KMS-11 (cell line): ENCODE data around the gene SPON1.

ENCODE experiments used
- H2AFZ ChIP-seq: fragments of 200-600 bp; sonication (generic); 2 replicates; pipeline ENCODE4 v1.6.1; 2016; ENCODE audit warnings: antibody characterized with exemption, mixed run types, low read depth
- H3K27ac ChIP-seq: fragments of 200-600 bp; sonication (generic); 2 replicates; pipeline ENCODE4 v1.6.1; 2016; ENCODE audit warnings: mild to moderate bottlenecking, mixed run types
- H3K27me3 ChIP-seq: fragments of 200-600 bp; sonication (generic); 2 replicates; pipeline ENCODE4 v1.6.1; 2017; ENCODE audit warnings: mild to moderate bottlenecking, low read depth, mixed run types, moderate library complexity; ENCODE audit not compliant: insufficient read depth
- H3K36me3 ChIP-seq: fragments of 200-600 bp; sonication (generic); 2 replicates; pipeline ENCODE4 v1.6.1; 2017; ENCODE audit warnings: mild to moderate bottlenecking, mixed run types; ENCODE audit not compliant: insufficient read depth
- H3K4me1 ChIP-seq: fragments of 200-600 bp; sonication (generic); 2 replicates; pipeline ENCODE4 v1.6.1; 2016; ENCODE audit warnings: mild to moderate bottlenecking, low read depth, mixed run types; ENCODE audit not compliant: poor library complexity, severe bottlenecking
- H3K4me2 ChIP-seq: fragments of 200-600 bp; sonication (generic); 2 replicates; pipeline ENCODE4 v1.7.0; 2016; ENCODE audit warnings: mild to moderate bottlenecking, mixed run types
- H3K4me3 ChIP-seq: fragments of 200-600 bp; sonication (generic); IDR thresholded peaks from 2 replicates; pipeline ENCODE4 v1.6.1; 2017; ENCODE audit warnings: low read depth, low read length, mixed read lengths; ENCODE audit not compliant: insufficient read depth
- H3K79me2 ChIP-seq: fragments of 200-600 bp; sonication (generic); 2 replicates; pipeline ENCODE4 v1.6.1; 2016; ENCODE audit warnings: low read depth, mixed run types; ENCODE audit not compliant: insufficient read depth
- H3K9ac ChIP-seq: fragments of 200-600 bp; sonication (generic); 2 replicates; pipeline ENCODE4 v1.6.1; 2016; ENCODE audit warnings: mild to moderate bottlenecking, mixed run types
- H4K20me1 ChIP-seq: fragments of 200-600 bp; sonication (generic); 2 replicates; pipeline ENCODE4 v1.6.1; 2016; ENCODE audit warnings: mild to moderate bottlenecking, mixed run types; ENCODE audit not compliant: insufficient read depth
- TF ChIP-seq, protein P1 (sequence below): fragments of 200-600 bp; sonication (generic); conservative IDR thresholded peaks from 2 replicates; pipeline ENCODE4 v1.6.1; 2017; ENCODE audit warnings: low read depth, mild to moderate bottlenecking, antibody characterized with exemption, low read length, moderate library complexity, mixed read lengths

The SPON1 gene

DNA sequence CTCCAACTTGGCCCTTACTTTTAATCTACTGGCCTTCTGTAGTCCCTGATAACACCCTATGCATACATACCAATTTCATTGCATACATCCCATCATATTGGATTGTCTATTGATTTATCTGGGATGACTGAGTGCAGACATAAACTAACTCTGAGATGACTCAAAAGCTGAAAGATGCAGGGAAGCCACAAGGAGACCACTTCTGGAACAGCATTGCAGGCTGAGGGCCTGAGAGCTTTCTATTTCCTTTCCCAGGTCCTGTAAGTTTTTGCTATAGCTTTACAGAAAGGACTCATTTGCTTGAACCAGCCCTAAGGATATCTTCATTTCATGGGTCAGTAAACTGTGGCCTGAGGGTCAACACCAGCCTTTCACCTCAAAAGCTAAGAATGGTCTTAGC lies 15.1 kb upstream of the SPON1 start:
- TF ChIP-seq, protein P1, sequence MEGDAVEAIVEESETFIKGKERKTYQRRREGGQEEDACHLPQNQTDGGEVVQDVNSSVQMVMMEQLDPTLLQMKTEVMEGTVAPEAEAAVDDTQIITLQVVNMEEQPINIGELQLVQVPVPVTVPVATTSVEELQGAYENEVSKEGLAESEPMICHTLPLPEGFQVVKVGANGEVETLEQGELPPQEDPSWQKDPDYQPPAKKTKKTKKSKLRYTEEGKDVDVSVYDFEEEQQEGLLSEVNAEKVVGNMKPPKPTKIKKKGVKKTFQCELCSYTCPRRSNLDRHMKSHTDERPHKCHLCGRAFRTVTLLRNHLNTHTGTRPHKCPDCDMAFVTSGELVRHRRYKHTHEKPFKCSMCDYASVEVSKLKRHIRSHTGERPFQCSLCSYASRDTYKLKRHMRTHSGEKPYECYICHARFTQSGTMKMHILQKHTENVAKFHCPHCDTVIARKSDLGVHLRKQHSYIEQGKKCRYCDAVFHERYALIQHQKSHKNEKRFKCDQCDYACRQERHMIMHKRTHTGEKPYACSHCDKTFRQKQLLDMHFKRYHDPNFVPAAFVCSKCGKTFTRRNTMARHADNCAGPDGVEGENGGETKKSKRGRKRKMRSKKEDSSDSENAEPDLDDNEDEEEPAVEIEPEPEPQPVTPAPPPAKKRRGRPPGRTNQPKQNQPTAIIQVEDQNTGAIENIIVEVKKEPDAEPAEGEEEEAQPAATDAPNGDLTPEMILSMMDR = no peak
- no peaks in the 10 kb centered on the region for H3K79me2 ChIP-seq
- no peak overlapping the region for H2AFZ ChIP-seq
- no peaks in the 10 kb centered on the region for H3K36me3 ChIP-seq
- H3K9ac ChIP-seq = no peak overlapping the region
- H4K20me1 ChIP-seq = no peaks in the 10 kb centered on the region
- H3K4me1 ChIP-seq = no peaks in the 10 kb centered on the region
- no peaks in the 10 kb centered on the region for H3K27me3 ChIP-seq
- no peak overlapping the region for H3K4me2 ChIP-seq
- H3K4me3 ChIP-seq = no peak overlapping the region
- H3K27ac ChIP-seq = no peak overlapping the region

DNA sequence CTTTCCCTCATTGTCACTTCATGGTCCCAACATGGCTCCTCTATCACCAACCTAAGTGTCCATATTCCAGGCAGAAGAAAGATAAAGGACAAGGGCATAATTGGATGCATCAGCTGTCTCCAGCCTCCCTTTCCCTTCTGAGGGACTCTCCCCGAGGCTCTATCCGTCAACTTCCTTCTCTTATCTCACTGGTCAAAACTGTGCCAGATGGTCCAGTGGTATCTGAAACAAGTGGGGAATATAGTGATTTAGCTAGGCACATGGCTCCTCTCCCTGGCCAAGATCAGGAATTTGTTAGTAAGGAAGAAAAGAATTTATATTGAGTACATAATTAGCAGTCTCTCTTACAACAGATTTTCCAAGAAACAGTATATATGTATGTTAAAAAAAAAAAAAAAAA lies 12.6 kb upstream of the SPON1 start:
- no peaks in the 10 kb centered on the region for H3K79me2 ChIP-seq
- H3K9ac ChIP-seq = no peak overlapping the region
- no peaks in the 10 kb centered on the region for H4K20me1 ChIP-seq
- H3K27me3 ChIP-seq = no peaks in the 10 kb centered on the region
- TF ChIP-seq, protein P1 = no peak
- no peaks in the 10 kb centered on the region for H3K4me1 ChIP-seq
- no peak overlapping the region for H3K4me2 ChIP-seq
- H3K27ac ChIP-seq = no peak overlapping the region
- no peak overlapping the region for H3K4me3 ChIP-seq
- H2AFZ ChIP-seq = no peak overlapping the region
- no peaks in the 10 kb centered on the region for H3K36me3 ChIP-seq

DNA sequence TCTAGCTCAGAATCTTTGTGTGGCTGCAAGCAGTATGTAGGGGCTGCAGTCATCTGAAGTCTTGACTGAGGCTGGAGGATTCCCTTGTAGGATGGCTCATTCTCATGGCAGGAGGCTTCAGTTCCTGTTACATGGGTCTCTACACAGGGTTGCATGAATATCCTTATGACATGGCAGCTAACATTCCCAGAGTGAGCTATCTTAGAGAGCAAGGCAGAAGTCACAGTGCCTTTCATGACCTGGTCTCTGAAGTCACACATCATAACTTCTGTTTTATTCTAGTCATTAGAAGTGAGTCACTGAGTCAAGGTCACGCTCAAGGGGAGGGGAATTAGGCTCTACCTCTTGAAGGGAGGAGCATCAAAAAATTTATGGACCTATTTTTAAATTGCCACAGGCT lies 10.3 kb upstream of the SPON1 start:
- Histone ChIP-seq H3K27ac (no peak overlapping the region), H3K4me2 (no peak overlapping the region), H3K4me3 (no peak overlapping the region), H3K4me1 (no peaks in the 10 kb centered on the region), H3K36me3 (no peaks in the 10 kb centered on the region), H3K9ac (no peak overlapping the region), H3K27me3 (no peaks in the 10 kb centered on the region), H4K20me1 (no peaks in the 10 kb centered on the region), H2AFZ (no peak overlapping the region), H3K79me2 (no peaks in the 10 kb centered on the region)
- TF ChIP-seq, protein P1 = no peak

DNA sequence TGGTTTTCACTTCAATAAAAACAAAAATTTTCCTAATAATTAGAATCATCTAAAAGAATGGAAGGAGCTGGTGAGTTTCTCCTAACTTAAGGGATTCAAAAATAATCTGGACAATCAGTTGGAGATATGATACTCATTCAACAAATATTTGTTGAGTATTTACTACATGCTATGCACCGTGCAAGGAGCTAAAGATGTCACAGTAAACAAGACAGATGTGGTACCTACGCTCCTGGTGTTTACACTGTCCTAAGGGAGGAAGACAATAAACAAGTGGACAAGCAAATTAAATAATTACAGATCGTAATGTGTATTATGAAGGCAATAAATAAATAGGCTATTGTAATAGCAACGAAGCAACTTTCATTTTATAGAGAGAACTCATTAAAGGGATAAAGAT lies 9.9 kb upstream of the SPON1 start:
- H2AFZ ChIP-seq = no peak overlapping the region
- no peak overlapping the region for H3K9ac ChIP-seq
- no peaks in the 10 kb centered on the region for H3K27me3 ChIP-seq
- H4K20me1 ChIP-seq = no peaks in the 10 kb centered on the region
- no peak overlapping the region for H3K4me2 ChIP-seq
- TF ChIP-seq, protein P1 = no peak
- H3K4me1 ChIP-seq = no peaks in the 10 kb centered on the region
- H3K36me3 ChIP-seq = no peaks in the 10 kb centered on the region
- no peaks in the 10 kb centered on the region for H3K79me2 ChIP-seq
- no peak overlapping the region for H3K4me3 ChIP-seq
- H3K27ac ChIP-seq = no peak overlapping the region

DNA sequence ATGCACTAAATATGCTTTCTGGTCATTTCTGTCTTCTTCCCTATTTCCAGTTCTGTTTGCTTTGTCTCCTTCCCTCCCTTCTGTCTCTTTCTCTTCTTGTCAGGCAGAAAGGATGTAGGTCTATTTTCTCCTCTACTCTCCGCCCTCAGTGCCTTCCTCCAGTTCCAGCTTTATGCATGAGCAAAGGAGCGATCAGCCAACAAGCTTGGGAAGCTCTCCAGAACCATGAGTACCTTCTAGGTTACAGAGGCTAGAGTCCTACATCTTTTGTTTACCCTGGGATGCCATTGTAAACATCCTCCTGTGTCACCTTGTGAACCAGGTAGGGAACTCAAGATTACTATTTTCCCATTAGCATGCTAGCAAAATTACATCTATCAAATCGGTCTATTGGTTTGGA lies 7.9 kb upstream of the SPON1 start:
- no peaks in the 10 kb centered on the region for H3K79me2 ChIP-seq
- H3K4me1 ChIP-seq = no peaks in the 10 kb centered on the region
- no peak overlapping the region for H3K4me3 ChIP-seq
- H3K27me3 ChIP-seq = no peaks in the 10 kb centered on the region
- no peak overlapping the region for H3K9ac ChIP-seq
- H4K20me1 ChIP-seq = no peaks in the 10 kb centered on the region
- H3K4me2 ChIP-seq = no peak overlapping the region
- H2AFZ ChIP-seq = no peak overlapping the region
- H3K27ac ChIP-seq = no peak overlapping the region
- TF ChIP-seq, protein P1 = no peak
- no peaks in the 10 kb centered on the region for H3K36me3 ChIP-seq
